Posterior vena cava (tissue), 2 donors: ENCODE data around the gene PKP2. TPM values are rescaled to one million over a fixed set of nuclear protein-coding genes. Genes with fewer than 3 reads are reported as not detected.

Source experiments
- DNase-seq: peaks from one replicate; pipeline ENCODE4 v3.0.0-alpha.2; 2020; ENCODE audit warnings: low spot score
- intact Hi-C, 2 donors: fragments of 100-400 bp; cut with DNase I; formaldehyde crosslinking; loops; one replicate each; pipeline versions ENCODE4 v1.14.1 to v1.14.2; 2022 to 2023
- long read RNA-seq, 2 donors: library from polyadenylated mRNA; unstranded; transcript quantifications; one replicate each; pipeline ENCODE4 v2.0.0, GENCODE V29; 2020 to 2021
- total RNA-seq, 2 donors: library from RNA; stranded (reverse); fragmentation: NEBNext Ultra II Directional; extraction: Animal tissue kit (Norgen Biotek cat#: 25700); gene quantifications; one replicate each; pipeline ENCODE4 v1.2.1, GENCODE V29; 2021
- donor health status: DM: yes; HTN: yes; CAD: no.
- donor health status: DM: yes; HTN: yes; CAD: no.

PKP2 gene
- 1 to 10 TPM in 1 of 2 donors, under 1 TPM in 1; 0.38 to 3.6 TPM for total RNA-seq
- long read RNA-seq, donor 1: 0 reads
- long read RNA-seq, donor 2, full-length matches to known transcripts: 3 of 3 reads
- long read RNA-seq, donor 2, partial matches to known transcripts: 0 of 3 reads
- long read RNA-seq, donor 2, other reads (novel, unspliced or antisense): 0 of 3 reads

DNA sequence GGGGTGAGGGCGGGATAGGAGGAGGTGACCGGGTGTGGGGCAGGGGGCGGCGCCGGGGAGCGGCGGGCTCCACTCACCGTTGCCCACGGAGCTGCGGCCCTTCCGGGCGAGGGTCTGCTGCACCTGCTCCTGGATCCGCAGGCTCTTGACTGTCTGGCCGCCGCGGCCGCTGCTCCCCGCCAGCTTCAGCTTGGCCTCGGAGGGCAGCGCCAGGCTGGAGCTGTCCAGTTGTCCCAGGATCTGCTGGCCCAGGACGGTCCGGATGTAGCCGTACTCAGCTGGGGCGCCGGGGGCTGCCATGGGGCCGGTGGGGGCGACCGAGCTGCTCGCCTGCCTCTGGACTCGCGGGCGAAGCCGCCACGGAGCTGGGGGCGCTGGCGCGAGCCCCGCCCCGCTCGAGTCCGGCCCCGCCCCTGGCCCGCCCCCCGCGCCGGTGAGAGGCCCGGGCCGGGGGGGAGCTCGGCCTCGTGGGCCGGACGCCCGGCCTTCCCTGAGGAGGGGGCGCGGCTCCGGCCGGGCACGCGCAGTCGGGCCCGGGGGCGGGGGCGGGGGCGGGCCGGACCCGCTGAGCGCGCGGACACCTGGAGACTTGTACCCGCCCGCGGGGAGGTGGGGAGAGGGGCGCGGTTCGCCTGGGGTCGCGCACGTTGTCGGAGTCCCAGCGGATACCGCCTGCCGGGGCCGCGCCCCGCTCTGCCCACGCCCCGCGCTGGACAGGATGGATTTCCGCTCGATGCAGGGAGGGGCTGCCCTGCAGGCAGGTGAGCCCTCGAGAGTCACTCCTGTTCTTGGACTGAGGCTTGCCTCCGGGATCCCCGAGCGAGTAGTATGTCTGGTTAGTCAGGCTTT lies at the start of gene PKP2:
TSS of gene PKP2 (minus strand) at position 346 of the 849 bp plus-strand sequence. CDS start at position 300, 46 bp downstream.
- intact Hi-C loops: no loop called here
- peak; percentile 82 for DNase-seq

- intact Hi-C loops: no loop called here
- no peak for DNase-seq
Observed at GRCh38 chr12:32944195-32944594, 47.6 kb upstream of the PKP2 start.

GRCh38 chr12:32939801-32940200 lies 43.2 kb upstream of the PKP2 start:
- intact Hi-C loops: no loop called here
- no peak for DNase-seq

GRCh38 chr12:32926963-32927362 lies 30.4 kb upstream of the PKP2 start:
- intact Hi-C loops: no loop called here
- no peak for DNase-seq

GRCh38 chr12:32926356-32926755 lies 29.8 kb upstream of the PKP2 start:
- no peak for DNase-seq

GRCh38 chr12:32922546-32923297 lies 26.1 kb upstream of the PKP2 start:
- intact Hi-C loops: no loop called here

More at GRCh38 chr12:32926356-32926755, 29.8 kb upstream of the PKP2 start:
- intact Hi-C loops: no loop called here

GRCh38 chr12:32921397-32921796 lies 24.8 kb upstream of the PKP2 start:
- intact Hi-C loops: no loop called here

More at GRCh38 chr12:32922546-32923297, 26.1 kb upstream of the PKP2 start:
- DNase-seq: no peak

GRCh38 chr12:32920506-32921085 lies 24.0 kb upstream of the PKP2 start:
- DNase-seq: no peak
- intact Hi-C loops: no loop called here

More at GRCh38 chr12:32921397-32921796, 24.8 kb upstream of the PKP2 start:
- no peak for DNase-seq

GRCh38 chr12:32918890-32919801 lies 22.6 kb upstream of the PKP2 start:
- intact Hi-C loops: no loop called here
- no peak for DNase-seq

DNA sequence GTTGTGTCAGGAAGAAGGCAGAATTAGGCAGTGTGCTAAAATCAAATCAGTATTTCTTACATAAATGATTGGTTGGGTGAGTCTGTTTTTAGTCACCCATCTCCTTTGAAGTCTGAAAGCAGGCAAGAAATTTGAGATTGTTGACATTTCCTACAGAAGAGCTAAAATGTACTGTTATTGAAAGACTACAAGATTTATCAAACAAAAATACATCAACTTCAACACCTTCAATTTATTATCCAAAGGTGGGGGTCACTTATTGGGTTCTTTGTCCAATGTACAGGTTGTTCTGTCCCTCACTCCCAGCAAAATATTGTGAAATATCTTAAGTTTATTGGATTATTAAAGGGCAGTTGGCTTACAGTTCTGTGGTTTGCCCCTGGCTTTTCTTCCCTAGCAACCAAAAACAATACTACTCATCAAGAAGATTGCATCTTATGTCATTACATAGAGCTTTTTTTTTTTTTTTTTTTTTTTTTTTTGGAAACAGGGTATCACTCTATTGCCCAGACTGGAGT lies 20.6 kb upstream of the PKP2 start:
- no peak for DNase-seq
- intact Hi-C loops: no loop called here

DNA sequence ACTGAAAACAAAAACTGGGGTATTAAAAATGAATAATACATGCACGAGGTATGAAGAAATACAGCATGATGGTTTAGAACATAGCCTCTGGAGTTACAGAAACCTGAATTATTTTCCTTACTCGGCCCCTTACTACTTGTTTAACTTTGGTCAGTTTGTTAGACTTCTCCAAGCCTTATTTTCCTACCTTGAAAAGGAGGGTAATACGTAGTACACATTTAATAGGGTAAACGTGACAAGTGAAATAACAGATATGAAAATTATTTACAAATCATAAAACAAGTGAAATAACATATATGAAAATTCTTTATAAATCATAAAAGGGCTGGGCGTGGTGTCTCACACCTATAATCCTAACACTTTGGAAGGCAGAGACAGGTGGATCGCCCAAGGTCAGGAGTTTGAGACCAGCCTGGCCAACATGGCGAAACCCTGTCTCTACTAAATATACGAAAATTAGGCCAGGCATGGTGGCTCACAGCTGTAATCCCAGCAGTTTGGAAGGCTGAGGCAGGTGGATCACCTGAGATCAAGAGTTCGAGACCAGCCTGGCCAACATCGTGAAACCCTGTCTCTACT lies 11.4 kb upstream of the PKP2 start:
- intact Hi-C loops: no loop called here
- no peak for DNase-seq

DNA sequence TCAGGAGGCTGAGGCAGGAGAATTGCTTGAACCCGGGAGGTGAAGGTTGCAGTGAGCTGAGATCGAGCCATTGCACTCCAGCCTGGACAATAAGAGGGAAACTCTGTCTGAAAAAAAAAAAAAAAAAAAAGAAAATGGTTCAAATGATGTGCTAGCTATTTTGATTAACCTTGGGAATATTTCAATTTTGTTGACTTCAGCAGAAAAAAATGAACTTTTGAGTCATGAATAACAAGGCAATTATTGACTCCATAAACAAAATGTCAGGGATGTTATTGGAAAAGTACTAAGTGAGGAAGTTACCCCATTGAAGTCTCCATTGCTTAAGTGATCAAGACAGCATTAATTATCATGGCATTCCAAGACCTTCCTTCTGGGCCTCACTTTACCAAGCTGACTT lies 10.6 kb upstream of the PKP2 start:
- DNase-seq: no peak
- intact Hi-C loops: no loop called here

DNA sequence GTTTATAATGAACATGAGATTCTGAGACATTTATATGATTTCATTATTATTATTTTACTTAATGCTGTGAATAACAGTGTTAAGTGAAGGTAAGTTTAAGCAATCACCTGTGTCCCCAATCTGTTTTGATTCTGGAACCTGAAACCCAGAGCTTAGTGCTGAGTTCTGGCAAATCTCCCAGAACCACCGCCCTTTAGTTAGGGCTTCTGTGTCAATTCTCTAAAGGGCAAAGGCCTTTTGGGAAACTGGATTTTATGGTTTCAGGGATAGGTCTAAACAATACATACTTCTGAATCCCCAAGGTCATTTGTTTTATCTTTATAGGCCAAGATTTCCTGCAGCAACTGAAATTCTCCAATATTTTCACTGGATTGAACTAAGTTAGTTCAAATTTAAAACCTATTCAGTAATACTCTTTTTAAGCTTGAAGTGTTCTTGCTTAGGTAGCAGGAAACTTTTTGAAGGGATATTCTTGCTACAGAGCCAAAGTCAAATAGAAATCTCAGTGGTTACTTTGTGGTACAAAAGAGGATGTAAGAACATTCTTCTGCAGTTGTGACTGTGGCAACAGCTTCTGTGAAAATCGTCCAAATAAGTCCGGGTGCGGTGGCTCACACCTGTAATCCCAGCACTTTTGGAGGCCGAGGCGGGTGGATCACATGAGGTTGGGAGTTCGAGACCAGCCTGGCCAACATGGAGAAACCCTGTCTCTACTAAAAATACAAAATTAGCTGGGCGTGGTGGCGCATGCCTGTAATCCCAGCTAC lies 10.0 kb upstream of the PKP2 start:
- no peak for DNase-seq
- intact Hi-C loops: no loop called here

DNA sequence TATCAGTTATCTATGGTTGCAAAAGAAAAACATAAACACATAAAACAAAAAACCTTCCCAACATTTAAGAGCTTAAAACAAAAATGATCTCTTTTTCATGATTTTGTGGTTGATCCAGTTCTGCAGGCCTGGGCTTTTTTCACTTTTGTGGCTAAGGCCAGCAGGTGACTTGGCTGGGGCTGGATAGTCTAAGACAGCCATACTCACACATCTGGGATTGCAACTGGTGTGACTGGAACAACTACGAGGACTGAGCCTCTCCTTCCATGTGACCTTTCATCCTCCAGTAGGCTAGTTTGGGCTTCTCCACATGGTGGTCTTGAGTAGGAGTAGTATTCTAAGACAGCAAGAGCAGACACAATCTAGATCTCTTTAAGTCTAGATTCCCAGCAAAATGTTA lies 7.2 kb upstream of the PKP2 start:
- DNase-seq: no peak
- intact Hi-C loops: no loop called here

GRCh38 chr12:32903318-32903717 lies 6.7 kb upstream of the PKP2 start:
- no peak for DNase-seq
- intact Hi-C loops: no loop called here

GRCh38 chr12:32902287-32902997 lies 5.9 kb upstream of the PKP2 start:
- DNase-seq: no peak
- intact Hi-C loops: no loop called here

- intact Hi-C loops: no loop called here
- no peak for DNase-seq
Observed at GRCh38 chr12:32901553-32901952, 5.0 kb upstream of the PKP2 start.
